GM21390 (cell line): ENCODE data around the gene ASTN2.
"Not testable (repeated sequence)": the region's sequence is repeated elsewhere in the genome, so short reads cannot be mapped to it uniquely, and the experiment has no call there.

Source experiments
- ATAC-seq: cut with Tn5 transposase; IDR thresholded peaks from one replicate; pipeline ENCODE4 v1.9.1; 2021; ENCODE audit not compliant: unreplicated experiment

ASTN2 gene

GRCh38 chr9:116716438-116716837 lies 698.4 kb downstream of the ASTN2 start:
- ATAC-seq, result no peak

DNA sequence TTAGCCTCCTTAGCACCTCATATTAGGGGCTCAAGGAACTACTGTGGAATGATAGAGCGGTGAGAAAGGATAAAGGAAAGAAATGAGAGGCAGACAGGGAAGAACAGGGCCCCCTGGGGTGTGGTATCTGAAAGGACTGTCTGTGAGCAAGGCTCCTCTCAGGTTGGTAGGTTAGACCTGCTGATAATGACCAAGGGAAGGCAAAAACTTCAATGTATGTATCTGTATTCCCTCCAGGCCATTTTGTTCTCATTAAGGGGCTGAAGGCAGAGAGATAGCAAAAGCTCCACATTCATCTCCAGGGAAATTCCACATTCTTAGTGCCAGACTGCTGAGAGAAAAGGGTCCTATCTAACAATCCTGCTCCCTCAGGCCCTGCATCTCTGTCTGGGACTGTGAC lies 699.1 kb downstream of the ASTN2 start:
- no peak for ATAC-seq

- no peak for ATAC-seq
Observed at GRCh38 chr9:116713271-116713670, 701.6 kb downstream of the ASTN2 start.

DNA sequence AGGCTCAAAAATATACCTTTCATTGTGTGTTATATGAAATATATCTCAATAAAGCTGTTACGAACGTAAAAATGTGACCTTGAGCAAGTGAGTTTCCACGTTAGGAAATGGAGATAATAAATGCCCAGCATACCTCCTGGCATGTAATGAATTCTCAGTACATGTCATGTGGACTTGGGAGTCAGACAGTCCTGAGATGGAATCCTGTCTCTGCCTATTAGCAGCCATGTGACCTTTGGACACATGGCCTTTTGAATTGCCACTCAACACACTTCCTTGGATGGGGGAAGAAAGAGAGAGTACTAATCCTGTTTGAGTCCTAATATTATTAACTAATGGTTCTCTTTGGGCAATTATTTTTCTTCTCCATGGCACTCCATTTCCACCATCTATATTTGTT lies 702.1 kb downstream of the ASTN2 start:
- ATAC-seq, result no peak

- no peak for ATAC-seq
Observed at GRCh38 chr9:116706310-116707290, 708.3 kb downstream of the ASTN2 start.

- no peak for ATAC-seq
Observed at GRCh38 chr9:116705531-116705930, 709.3 kb downstream of the ASTN2 start.

DNA sequence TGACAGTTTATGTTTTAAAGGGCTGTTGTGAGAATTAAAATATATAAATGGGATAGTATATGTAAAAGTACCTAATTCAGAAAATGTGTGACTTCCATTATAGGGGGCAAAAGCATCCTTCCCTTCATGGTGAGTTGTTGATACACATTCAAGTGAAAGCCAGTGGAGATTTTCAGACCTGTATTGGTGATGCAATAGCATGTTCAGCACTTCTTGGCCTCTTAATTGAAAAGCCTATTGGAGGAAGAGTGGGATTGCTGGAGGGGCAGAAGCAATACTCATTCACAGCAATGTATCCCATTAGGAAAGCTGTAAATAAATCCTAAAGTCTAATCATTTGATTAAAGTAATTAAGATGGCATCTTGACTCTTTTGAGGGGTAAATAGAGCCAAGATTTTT lies 710.4 kb downstream of the ASTN2 start:
- ATAC-seq, result no peak

DNA sequence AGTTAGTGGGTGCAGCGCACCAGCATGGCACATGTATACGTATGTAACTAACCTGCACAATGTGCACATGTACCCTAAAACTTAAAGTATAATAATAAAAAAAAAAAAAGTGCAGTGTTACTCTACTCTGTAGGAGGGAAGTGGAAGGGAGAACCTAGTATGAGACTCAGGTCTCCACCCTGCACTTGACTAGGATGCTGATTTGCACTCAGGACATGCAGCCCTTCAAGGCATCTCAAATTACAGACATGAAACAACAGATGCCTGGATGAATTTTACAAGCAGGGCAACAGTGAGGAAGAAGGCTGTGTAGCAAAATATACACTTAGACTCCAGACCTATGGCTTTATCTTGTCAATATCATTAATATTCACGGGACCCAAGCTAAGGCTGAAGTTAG lies 711.2 kb downstream of the ASTN2 start:
- no peak for ATAC-seq

GRCh38 chr9:116701940-116702642 lies 712.8 kb downstream of the ASTN2 start:
- no peak for ATAC-seq

DNA sequence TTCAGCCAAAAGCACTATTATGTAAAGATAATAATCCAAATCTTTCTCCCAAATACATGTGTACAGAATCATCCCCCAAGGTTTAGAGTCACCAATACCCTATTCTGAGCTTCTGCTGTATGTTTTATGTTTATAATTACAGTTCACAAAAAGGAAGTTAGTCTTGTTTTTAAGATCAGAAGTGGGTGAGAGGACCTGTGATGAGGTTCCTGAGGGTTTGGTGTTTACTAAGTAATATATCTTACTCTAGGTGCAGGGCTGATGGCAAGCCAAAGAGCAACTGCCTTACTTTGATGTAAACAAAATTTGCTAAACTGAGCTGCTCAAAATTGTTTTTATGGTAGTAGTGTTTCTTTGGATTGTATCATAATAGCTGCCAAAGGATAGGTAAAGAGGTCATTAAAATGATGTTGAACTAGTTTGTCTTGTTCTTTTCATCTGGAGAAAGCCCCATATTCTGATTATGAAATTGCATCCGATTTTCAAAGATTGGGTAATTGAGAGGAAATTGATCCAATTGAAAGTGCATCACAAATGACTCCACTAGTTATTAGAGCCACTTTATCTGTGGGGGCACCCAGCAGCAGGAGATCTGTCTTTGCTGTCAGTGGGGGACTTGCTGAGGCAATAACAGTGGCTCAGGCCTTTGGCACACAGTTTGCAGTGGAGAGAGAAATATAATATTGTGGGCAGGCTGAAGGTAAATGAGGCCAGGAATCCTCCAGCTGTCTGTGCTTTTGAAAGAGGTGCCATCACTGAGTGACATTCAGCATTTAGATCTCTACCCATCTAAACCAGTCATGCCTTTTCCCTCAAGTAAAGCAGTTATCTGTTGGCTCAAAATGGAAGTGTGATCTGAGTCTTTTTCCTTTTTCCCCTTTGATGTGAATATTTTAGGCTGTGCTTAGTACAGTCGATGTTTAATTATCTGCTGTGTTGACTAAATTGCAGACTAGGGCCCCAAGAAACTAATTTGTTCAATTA lies 713.7 kb downstream of the ASTN2 start:
- no peak for ATAC-seq

DNA sequence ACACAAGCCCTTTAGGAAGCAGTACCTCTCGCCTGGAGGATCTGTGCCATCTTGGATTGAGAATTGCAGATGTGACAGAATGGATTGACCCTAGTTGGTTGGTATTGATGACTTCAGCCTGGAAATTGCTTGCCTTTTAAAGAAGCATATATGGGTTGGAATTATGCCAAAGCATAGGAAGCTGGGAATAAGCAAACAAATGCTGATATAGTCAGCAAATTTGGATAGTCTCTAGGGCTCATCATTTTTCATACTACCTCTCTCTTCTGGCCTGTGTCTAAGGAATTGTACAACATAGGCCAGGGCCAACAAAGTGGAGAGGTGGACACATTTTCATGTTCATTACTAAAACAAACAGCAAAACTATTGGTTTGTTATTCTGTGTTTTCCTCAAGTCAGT lies 714.6 kb downstream of the ASTN2 start:
- no peak for ATAC-seq

DNA sequence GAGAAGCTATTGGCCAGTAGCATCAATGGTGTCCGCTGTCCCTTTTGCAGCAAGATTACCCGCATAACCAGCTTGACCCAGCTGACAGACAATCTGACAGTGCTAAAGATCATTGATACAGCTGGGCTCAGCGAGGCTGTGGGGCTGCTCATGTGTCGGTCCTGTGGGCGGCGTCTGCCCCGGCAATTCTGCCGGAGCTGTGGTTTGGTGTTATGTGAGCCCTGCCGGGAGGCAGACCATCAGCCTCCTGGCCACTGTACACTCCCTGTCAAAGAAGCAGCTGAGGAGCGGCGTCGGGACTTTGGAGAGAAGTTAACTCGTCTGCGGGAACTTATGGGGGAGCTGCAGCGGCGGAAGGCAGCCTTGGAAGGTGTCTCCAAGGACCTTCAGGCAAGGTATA lies 717.0 kb downstream of the ASTN2 start:
- no peak for ATAC-seq

DNA sequence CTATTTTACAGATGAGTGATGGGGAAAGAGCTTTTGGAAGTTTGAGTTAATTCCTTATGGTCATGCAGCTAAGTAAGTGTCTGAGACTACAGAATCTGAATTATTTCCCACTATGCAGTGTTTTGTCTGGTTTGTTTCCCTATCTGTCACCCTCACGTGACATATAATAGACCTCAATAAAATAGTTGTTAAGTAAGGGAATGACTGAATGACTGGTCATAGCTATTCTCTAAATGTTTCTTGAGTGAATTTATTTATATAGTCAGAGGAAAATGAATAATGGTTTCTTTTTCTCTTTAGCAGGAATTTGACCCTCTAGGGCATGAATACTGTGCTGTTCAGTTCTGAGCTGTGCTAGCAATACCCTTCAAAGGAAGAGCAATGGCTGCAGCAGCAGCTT lies 717.5 kb downstream of the ASTN2 start:
- no peak for ATAC-seq

DNA sequence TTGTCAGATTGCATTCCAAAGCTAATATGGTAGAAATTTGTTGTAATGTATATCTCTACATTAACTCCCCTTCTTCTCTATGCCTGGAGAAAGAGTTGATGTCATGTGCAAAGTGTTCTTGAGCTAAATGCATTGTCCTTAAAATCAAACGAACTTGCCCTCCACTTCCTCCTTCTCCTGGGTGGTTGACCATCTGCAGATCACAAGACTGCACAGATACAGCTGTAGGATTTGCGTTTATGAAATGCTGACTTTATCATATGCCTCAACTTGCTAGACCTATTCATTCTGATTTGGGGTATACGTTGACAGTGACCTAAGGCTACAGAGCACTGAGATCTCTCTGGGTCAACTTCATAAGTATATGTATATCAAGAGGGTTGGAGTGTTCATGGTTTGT lies 719.4 kb downstream of the ASTN2 start:
- no peak for ATAC-seq

GRCh38 chr9:116694785-116695291 lies 720.0 kb downstream of the ASTN2 start:
- no peak for ATAC-seq

- no peak for ATAC-seq
Observed at GRCh38 chr9:116693233-116693731, 721.6 kb downstream of the ASTN2 start.

GRCh38 chr9:116692616-116693015 lies 722.2 kb downstream of the ASTN2 start:
- no peak for ATAC-seq

- ATAC-seq, result no peak
Observed at GRCh38 chr9:116691607-116692006, 723.2 kb downstream of the ASTN2 start.

GRCh38 chr9:116690805-116691204 lies 724.1 kb downstream of the ASTN2 start:
- ATAC-seq, result not testable (repeated sequence)

GRCh38 chr9:116689486-116690032 lies 725.3 kb downstream of the ASTN2 start:
- no peak for ATAC-seq
